DMS79 (cell line): Measurements from ENCODE around the gene KCND2.

ENCODE experiments used
- DNase-seq: peaks from one replicate; lab custom pipeline; 2025; lab: John Stamatoyannopoulos, UW

The KCND2 gene

DNA sequence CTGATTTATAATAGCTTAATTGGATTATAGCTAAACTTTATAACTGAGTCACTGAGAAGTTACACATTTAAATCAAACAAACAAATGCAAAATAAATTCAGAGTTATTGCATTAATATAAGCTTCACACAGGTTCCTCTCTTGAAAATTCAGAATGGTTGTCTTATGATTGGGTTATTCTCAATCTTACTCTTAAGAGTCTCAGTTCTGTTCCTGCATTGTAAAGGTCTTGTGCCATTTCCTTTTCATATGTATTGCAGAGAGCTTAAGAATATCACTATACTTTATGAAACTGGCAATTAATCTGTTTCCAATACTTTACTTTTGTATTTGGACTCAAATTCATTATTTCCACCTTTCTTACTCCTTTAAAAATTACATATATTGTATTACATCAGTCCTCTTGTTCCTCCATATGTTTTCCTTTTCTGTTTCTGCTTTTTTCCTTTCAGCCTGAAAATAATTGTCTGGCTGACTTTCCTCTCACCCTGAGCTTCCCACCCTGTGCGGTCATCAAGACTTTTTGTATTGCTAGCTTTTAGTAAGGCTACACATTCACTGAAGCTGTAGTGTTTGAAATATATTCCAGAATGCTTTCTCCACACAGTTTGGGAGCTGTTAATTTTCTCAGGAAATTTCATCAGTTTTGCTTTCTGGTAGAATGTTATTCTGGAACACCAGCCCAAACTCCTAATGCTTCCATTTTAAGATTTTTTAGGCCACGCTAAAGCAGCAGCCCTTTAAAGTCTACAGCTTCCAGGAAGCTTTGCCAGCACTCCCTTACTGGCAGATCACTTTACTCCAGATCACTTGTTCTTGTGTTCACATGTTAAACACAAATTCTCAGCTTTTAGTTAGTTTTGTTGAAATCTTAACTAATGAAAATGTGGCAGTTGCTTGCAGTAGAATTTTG is 139.4 kb downstream of the KCND2 start:
- DNase-seq, result no peak

DNA sequence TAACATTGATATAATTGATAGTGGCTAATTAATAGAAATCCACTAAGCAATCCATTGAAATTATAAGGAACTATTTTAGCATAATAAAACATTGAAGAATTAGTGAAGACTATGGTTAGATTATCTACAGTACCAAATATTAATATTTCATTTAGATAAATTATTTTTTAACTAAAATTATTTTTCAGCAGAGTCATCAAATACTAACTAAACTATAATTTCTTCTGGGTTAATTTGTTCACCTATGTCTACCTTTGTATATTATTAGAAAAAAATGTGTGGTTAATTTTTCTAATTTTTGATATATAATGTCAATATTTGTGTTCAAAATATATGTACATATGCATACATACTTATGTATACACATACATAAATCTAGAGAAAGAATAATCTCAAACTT is 140.2 kb downstream of the KCND2 start:
- DNase-seq, result no peak

DNA sequence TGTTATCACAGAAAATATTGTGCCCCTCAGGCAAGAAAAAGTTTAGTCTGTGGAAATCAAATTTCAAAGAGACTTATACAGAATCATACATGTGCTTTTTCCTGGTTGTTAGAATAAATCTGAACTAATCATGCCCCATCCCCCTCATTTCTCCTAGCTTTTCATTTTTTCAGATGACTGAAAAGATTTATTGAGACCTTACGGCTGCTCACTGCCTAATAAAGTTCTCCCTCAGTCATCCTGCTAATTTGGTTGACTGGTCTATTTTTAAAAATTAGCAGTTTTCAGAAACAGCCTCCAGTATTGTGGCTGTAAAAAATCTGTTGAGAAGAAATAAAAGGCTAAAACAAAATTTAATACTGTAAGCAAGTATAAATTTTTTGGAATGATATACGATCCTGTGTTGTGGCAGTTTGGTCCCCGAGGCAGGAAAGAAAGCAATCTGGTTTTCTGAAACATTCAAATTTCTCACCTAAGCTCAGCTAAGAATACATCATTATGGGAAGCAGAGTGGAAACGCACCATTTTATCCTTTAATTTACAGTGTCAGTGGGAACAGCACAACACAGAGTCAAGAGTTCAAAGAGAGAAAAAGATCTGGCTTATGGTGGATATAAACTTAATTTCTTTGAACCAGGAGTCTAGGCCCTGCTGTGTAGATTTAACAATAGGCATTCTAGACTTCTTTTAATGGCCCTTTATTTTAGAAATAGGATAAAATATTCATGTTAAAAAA is 144.4 kb downstream of the KCND2 start:
- DNase-seq, result no peak

DNA sequence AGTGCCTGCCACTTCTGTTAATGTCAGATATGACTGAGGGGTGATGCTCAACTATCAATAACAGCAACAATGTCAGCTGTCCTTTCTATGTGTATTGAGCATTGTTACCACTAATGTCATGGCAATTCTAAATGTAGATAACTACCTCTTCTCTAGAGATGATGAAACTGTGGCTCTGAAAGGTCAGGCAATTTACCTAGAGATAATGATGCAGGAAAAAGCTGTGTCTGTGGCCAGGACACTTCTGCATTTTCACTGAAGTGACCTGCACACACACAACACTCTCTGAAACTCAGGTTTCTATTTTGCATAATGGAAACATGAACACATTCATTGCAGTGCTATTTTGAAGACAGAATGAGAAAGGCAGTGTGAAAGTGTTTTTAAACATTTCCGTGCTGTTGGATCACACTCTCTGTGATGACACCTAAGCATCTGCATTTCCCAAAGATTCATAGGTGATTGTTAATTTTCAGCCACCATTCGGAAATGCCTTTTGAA is 148.2 kb downstream of the KCND2 start:
- no peak for DNase-seq

DNA sequence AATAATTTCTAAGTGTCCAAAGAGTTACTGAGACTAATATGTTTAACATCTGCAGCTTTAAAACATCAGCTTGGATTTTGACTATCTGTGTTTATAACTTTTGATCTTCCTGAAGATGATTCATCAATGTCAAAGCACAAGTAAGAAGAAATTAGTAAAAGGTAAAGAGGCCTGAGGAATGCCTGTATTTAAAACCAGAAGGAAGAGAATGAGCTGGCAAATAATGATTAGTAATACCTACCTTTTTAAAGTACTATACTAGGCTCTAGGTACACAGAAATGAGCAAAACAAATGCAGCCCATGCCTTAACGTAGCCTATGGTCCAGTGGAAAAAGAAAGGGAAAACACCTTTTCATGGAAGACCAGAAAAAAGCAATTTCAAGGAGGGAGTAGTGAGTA is 158.0 kb downstream of the KCND2 start:
- DNase-seq, result no peak

DNA sequence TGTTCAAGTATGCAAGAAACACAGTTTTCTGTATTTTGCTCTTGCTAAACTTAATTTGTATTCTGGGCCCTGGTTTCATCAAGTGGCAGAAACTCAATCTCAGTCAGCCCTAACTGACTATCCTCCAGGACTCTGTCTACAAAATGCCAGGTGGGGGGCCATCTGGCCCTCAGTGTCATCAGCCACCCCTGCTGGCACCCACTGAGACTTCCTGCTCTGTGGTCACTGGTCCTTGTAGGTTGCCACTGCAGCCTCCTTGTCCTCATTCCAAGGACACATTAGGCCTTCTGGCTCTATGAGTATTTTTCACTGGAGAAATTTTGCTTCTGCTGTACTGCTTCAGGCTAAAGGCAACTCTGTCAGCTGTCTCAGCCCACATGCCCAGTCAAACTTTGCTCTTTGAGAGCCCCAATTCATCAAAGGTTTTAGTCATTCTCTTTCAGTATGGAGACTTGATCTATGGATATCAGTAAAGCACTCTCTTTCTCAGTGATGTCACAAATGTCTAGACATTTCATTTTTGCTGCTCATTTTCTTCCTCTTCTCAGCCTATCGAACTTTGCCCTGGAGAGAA is 163.6 kb downstream of the KCND2 start:
- no peak for DNase-seq

DNA sequence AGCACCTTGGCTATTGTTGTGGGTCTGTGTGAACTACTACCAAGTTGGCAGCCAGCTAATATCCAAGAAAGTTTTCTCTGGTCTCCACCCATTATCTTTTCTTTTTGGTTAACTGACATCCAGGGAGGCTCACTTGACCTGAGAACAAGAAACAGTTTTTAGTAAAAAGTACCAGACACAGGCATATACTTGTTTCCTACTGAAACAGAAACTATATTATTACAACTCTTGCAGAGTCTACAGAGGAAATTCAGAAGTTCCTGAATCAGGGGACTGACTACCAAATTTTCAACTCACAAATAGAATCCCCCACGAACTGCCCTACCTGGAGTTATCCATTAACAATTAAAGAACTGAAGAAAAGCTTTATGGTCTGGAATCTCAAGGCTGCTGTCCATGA is 168.9 kb downstream of the KCND2 start:
- DNase-seq, result no peak

DNA sequence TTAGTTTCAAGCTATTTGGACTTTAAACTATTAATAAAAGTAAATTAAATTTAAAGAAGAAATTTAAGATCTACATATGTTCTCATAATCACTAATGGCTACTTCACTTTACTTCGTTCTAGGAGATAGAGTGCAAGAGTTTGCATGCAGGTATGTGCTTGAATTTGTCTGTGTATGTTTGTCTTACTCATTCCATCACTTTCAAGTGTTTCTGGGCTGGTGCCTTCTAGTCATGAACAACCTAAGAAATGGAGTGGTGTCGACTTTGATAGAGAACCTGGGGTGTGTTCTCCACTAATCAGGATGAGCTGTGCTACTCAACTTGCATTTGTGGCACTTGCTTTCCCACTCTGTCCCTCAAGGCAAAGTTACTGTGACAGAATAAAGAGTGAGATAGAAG is 169.9 kb downstream of the KCND2 start:
- DNase-seq, result no peak

DNA sequence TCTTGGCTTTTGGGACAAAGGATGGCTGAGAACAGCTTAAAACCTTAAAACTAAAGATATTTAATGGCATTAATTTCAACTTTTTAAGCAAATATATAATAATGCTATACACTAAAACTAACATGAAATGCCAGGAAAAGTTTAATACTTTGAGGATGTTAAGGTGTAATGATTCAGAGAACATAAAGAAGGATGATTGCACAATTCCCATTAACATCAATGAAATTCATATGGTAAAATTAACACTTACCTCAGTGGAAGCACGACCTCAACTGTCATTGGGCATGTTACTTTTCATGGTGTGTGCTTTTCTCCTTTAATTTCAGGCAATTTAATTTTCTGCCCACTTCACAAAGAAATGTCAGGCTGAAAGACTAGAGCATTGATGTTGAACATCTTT is 171.7 kb downstream of the KCND2 start:
- DNase-seq, result no peak

DNA sequence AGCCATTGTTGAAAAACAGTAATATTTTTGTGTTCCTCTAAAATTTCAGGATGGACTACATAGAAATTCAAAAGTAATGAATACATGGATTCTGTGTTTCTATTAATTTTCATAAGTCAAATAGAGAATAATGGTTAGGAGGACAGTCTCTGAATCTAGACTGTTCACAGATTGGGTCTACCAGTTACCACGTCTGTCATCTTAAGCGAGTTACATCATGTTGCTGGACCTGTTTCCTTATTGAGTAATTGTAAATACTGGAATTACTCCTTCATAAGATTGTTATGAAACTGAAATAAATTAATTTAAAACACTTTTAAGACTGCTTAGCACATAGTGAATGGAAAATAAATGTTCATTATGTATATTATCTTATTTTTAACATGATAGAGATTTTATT is 172.3 kb downstream of the KCND2 start:
- no peak for DNase-seq

DNA sequence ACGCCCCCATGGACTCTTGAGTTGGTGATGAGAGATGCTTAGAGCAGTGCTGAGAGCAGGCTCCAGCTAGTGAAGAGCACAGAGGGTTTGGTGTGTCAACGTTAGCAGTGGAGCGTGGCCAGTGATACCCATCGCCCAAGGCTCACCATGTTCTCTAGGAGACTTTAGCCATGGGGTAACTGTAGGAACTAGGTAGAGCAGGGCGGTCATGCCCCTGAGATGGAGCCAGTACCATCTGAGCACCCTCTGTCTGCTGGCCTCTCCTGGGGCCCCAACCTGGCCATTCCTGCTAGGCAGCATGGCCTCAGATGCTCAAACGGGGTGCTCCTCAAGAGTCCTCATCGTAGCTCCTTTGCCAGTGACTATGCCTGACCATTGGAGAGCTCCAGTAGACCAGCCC is 179.7 kb downstream of the KCND2 start:
- DNase-seq, result no peak

DNA sequence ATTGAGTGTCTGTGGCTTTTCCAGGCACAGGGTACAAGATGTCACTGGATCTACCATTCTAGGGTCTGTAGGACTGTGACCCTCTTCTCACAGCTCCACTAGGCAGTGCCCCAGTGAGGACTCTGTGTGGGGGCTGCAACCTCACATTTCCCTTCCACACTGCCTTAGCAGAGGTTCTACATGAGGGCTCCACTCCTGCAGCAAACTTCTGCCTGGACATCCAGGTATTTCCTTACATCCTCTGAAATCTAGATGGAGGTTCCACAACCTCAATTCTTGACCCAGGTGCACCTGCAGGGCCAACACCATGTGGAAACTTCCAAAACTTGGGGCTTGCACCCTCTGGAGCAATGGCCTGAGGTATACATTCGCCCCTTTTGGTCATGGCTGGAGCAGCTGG is 183.7 kb downstream of the KCND2 start:
- no peak for DNase-seq

DNA sequence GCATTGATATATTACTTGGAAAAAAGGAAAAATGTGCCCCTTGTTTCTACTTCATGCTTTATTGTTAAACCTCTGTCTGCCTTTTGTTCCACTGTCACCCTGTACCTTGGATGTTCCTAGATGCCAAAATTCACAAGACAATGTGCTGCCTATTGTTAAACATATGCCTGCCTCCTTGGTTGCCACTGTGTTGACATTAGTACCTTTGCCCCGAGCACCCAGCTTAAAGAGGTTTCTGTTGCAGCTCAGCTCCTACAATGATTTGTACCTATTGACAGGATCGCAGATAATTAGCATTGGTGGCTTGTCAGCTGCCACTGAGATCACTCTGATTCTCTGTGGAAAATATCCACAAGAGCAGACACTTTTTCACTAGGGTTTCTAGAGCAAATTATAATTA is 188.0 kb downstream of the KCND2 start:
- DNase-seq, result no peak

DNA sequence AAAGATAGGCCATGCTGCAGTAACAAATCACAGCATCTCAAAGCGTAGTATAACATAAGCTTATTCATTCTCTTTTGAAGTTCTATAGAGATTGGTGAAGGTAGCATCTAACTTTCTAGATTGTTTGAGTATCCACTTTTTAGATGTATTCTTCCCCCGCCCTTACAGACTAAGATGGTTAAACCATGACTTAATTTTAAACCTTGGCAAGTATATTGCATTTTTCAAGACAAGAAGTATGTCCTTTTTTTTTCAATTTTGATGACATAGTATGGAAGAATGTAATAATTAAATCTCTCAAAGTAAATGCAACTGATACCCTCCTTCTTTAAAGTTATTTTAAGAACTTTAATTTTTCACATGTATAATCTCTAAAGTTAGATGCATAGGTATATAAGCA is 190.0 kb downstream of the KCND2 start:
- no peak for DNase-seq

DNA sequence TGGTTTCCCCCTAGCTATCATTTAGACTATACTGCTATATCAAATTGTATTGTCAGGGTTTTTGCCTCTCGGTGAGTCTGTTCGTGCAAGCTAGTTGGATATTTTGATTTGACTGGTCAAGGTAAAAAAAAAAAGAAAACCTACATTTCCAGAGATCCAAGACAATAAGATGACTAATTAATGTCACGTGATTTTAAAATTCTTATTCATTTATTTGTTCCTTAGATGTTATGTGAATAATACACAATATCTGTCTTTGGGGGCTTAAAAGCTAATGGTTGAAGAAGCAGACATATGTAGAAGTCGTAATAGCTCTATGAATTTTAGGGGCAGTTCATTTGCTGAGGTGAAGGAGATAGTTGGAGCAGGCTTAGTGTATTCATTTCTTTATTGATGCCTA is 191.1 kb downstream of the KCND2 start:
- DNase-seq, result no peak

DNA sequence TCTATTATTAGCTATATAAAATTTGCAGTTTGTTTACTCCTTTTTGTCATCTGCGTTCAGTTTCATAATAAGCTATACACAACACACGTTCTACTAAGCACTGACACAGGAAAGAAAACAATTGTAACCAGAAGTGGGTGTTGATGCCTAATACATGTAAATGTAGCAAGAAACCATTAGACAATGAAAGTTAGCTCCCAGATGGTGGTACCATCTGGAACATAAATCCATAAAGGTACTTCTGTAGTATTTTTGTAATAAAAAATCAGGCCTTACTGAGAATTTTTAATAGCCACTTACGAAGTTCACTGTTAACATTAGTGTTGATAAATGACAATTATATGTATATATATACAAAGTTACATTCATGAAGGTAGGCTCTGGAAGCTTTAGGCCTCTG is 194.7 kb downstream of the KCND2 start:
- DNase-seq, result no peak

DNA sequence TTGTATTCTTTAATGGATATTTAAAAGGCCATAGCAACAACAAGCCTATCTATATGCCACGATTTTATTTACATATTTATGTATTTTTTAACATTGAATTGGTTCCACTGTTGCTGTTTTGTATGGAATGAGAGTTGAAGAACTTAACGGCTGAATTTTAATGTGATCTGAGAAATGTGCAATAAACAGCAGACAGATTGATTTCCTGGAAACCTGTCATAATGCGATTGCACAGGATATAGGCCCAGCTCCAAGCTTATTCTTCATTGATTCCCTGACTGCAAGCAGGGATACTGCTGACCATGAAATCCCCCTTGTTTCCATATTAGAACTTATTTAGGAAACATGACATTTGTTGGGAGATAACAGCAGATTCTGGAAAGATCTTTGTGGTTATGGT is 195.6 kb downstream of the KCND2 start:
- no peak for DNase-seq

DNA sequence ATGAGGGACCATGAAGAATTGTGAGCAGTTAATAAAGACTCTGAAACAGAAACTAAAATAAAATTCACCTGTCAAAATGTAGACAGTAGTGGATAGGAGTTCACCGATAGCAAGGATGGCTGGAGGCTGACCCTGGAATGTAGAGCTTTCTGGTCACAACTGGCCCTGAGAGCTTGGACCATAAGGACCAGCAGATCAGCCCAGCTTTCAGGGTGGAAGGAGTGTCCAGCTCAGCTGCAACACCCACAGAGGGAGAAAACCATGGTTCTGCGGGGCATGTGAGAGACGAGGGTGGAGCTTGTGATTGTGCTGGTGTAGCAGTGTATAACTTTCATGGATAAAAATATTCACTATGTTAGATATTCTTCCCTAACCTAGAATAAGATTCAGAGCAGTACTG is 199.9 kb downstream of the KCND2 start:
- DNase-seq, result no peak

DNA sequence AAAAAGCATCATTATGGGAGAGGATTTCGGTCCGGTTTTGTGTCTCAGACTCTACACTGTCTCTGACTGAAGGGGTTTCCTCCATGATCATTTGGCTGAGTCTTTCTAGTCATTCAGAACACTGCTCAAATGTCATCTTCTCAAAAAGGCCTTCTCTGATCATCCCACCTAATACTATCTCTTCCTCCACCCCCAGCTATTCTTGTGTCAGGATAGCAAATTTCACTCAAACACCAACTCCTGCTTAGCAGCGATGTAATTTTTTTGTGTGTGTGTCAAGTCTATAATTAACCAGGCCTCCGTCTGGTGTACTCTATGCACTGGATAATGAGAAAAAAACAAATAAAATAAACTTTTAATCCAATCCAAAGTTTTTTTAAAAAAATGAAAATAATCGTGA is 200.4 kb downstream of the KCND2 start:
- DNase-seq, result no peak

DNA sequence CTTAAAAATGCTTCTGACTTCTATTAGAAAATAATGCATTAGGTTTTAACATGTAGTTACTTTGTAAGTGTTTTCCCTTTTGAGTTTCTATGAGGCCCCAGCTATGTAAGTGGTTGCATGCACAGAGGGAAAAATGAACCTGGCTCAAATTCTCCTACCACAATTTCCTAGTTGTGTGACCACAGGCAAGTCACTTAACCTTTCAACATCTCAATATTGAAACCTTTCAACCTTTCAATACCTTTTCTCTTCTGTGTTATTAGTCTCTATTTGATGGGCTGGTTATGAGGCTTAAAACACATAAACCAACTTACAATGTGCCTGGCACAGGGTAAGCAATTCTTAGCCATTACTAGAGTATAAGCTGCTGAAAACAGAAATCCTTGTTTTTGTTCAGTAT is 203.0 kb downstream of the KCND2 start:
- DNase-seq, result no peak

DNA sequence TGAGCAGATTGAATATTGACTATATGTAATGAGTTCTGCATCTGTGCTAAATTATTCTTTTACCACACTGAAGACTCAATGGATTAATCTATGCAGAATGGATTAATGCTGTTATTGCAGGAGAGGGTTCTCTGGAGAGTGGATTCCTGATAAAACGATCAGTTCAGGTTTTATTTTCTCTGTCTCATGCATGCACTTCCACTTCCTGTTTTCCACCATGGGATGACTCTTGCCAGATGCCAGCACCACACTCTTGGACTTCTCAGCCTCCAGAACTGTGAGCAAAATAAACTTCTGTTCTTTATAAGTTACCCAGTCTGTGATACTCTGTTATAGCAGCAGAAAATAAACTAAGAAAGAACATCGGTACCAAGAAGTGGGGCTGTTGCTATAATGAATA is 207.5 kb downstream of the KCND2 start:
- DNase-seq, result no peak

DNA sequence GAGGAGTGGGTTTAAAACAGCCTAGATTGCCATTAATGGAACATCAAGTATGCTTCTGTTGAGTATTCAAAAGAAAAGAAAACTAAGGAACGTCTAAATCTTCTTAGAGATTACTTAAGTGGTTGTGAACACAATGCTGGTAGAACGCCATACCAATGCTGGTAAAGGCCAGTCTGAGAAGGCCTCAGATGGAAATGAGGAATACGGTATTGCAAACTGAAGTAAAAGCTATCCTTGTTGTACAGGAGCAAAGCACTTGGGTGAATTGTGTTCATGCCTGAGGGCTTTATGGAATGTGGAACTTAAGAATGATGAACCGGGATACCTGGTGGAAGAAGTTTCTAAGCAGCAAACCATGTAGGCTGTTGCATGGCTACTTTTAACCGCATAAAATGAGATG is 208.0 kb downstream of the KCND2 start:
- no peak for DNase-seq

DNA sequence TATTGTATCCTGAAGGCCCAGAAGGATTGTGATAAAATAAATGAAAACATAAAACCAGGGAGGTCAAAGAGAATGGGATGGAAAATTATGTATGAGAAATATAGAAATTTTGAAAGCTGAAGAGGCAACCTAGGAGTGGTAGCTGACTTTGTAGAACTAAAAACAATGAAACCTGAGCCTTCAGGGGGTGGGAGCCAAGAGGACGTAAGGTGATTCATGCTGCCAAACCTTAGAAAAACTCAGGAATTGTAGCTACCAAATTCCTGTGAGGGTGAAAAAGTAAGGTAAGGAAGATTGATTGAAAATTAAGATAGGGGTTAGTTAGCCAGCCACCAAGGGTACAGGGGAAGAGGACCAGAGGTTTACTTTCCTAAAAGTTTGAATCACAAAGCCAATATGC is 213.2 kb downstream of the KCND2 start:
- no peak for DNase-seq
